ENCODE data around the gene C1QTNF8. TPM values are rescaled to one million over a fixed set of nuclear protein-coding genes. Genes with fewer than 3 reads are reported as not detected.

The C1QTNF8 gene
- total and polyA plus RNA-seq, 2 experiments from 2014 or later, result not detected

DNA sequence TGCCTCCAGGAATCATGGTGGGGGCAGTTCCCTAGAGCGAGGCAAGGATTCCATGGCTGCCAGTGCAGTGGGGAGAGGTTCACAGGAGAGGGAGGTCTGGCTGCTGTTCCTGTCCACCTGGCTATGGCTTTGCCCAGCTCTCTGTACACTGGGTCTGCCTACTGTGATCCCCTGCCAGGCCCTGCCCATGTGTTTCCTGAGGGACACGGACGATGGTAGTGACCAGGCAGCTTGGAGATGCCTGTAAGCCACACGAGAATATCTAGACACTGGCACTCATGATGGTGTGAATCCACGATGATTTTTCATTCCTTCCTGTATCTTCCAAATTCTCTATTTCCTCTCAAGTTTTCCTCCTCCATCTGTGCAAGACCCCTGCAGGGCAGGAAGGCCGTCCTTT is 11.1 kb downstream of the C1QTNF8 start:
- no peak for TF ChIP-seq EZH2 (IDR thresholded peaks at IDR 0.05; ENCODE audit: insufficient read depth, poor library complexity, severe bottlenecking)
- TF ChIP-seq EZH2phosphoT487 (IDR thresholded peaks at IDR 0.05; ENCODE audit: insufficient read depth, low read depth), result no peak
- Histone ChIP-seq H3K9ac (no peak overlapping the region), H3K4me3 (no peak overlapping the region), H2AFZ (no peak overlapping the region), H3K79me2 (ENCODE audit: insufficient read depth) (no peaks in the 10 kb centered on the region), H4K20me1 (ENCODE audit: insufficient read depth) (no peaks in the 10 kb centered on the region), H3K4me2 (ENCODE audit: unreplicated experiment) (no peak overlapping the region), H3K27ac (no peak overlapping the region), H3K27me3 (replicated peaks; ENCODE audit: insufficient read depth) (0 out of 2 replicates have a peak, but pooled peaks cover 4% of the 10 kb centered on the region), H3K9me3 (ENCODE audit: low read depth) (no peaks in the 10 kb centered on the region), H3K9me2 (ENCODE audit: insufficient read depth) (no peaks in the 10 kb centered on the region), H3K4me1 (ENCODE audit: insufficient read depth) (no peaks in the 10 kb centered on the region), H3K36me3 (ENCODE audit: low read depth) (no peaks in the 10 kb centered on the region), H3F3A (ENCODE audit: insufficient read depth) (no peaks in the 10 kb centered on the region)
- in situ Hi-C loops (cut with MboI), result no loop called here
- DNase-seq, result no peak
- WGBS, 2 experiments (ENCODE audit: low coverage in 1 of 2, low lambda C conversion rate in 2 of 2, missing lambda C conversion rate in 2 of 2), result 63 to 77% methylated on average over 6 of the region's 6 CpGs

DNA sequence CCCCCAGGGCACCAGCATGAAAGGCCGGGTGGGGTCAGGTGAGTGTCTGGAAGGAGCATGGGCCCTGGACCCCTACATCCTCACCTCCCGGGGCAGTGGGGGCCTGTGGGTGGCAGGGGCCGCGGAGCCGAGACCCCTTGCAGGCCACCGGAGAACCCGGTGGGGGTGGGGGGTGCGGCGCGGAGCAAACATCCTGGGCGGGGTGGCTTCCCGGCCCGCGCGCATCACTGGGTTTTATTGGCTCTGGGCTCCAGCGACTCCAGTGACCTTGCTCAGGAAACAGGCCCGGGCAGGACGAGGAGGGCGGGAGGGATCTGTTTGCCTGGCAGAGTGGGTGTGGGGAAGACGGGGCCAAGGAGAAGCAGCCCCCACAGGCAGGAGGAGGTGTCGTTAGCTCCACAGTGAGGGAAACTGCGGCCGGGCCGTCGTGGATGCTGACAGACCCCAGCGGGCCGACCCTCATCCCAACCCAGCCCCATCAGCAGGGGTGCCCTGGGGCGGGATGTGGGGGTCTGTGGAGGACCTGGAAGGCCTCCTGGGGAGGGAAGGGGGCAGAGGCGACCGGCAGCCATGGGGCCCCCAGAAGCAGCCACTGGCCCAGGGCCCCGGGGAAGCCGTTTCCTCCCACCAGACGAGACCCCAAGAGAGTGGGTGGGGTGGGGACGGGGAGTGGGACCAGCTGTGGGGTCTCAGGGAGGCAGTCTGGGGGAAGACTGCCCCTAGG is 12.9 kb downstream of the C1QTNF8 start:
- Histone ChIP-seq H3F3A (ENCODE audit: insufficient read depth) (no peaks in the 10 kb centered on the region), H3K4me2 (ENCODE audit: unreplicated experiment) (no peak overlapping the region), H2AFZ (no peak overlapping the region), H3K9me3 (ENCODE audit: low read depth) (no peaks in the 10 kb centered on the region), H4K20me1 (ENCODE audit: insufficient read depth) (no peaks in the 10 kb centered on the region), H3K9me2 (ENCODE audit: insufficient read depth) (no peaks in the 10 kb centered on the region), H3K79me2 (ENCODE audit: insufficient read depth) (no peaks in the 10 kb centered on the region), H3K9ac (no peak overlapping the region), H3K36me3 (ENCODE audit: low read depth) (no peaks in the 10 kb centered on the region), H3K27ac (no peak overlapping the region), H3K4me3 (no peak overlapping the region), H3K27me3 (replicated peaks; ENCODE audit: insufficient read depth) (0 out of 2 replicates have a peak, but pooled peaks cover 4% of the 10 kb centered on the region), H3K4me1 (ENCODE audit: insufficient read depth) (no peaks in the 10 kb centered on the region)
- no peak for TF ChIP-seq EZH2phosphoT487 (IDR thresholded peaks at IDR 0.05; ENCODE audit: insufficient read depth, low read depth)
- TF ChIP-seq EZH2 (IDR thresholded peaks at IDR 0.05; ENCODE audit: insufficient read depth, poor library complexity, severe bottlenecking), result no peak
- 35 to 45% methylated on average over 14 to 33 of the region's 34 CpGs for WGBS, 2 experiments (ENCODE audit: low coverage in 1 of 2, low lambda C conversion rate in 2 of 2, missing lambda C conversion rate in 2 of 2)
- in situ Hi-C loops (cut with MboI), result no loop called here
- no peak for DNase-seq

DNA sequence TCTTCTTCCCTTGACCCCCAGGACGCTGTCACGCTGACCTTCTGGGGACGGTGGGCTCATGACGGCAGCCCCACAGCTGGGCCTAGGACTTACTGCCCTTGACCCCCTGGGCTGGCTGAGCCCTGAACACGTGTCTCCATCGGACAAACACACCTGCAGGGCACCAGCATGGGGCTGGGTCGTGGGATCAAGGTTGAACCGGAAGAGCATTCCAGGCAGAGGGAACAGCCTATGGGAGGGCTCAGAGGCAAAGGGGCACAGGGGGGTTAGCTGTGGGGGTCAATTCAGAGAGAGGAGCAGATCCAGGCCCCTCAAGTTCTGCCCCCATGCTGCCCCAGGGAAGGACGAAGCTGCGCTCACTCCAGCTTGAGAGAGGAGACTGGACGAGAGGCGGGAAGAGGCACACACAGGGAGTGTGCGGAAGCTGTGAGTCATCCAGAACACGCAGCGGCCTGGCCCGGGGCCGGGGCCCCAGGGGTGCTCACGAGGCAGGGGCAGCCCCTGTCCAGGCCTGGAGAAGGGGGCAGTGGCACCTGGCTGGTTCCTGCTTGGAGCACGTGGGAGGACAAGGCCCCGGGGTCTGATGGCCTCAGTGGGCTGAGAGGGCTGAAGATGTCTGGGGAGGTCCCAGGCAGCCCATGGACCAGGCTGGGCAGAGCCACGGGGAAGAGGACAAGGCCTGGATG is 13.6 kb downstream of the C1QTNF8 start:
- no peaks in the 10 kb centered on the region for H3F3A ChIP-seq (ENCODE audit: insufficient read depth)
- DNase-seq, result no peak
- H3K4me3 ChIP-seq, result no peak overlapping the region
- no peaks in the 10 kb centered on the region for H3K4me1 ChIP-seq (ENCODE audit: insufficient read depth)
- in situ Hi-C loops (cut with MboI), result no loop called here
- H4K20me1 ChIP-seq (ENCODE audit: insufficient read depth), result no peaks in the 10 kb centered on the region
- H3K9ac ChIP-seq, result no peak overlapping the region
- 0 out of 2 replicates have a peak, but pooled peaks cover 4% of the 10 kb centered on the region for H3K27me3 ChIP-seq (replicated peaks; ENCODE audit: insufficient read depth)
- no peak overlapping the region for H3K4me2 ChIP-seq (ENCODE audit: unreplicated experiment)
- no peak overlapping the region for H3K27ac ChIP-seq
- no peaks in the 10 kb centered on the region for H3K9me2 ChIP-seq (ENCODE audit: insufficient read depth)
- no peaks in the 10 kb centered on the region for H3K79me2 ChIP-seq (ENCODE audit: insufficient read depth)
- H2AFZ ChIP-seq, result no peak overlapping the region
- TF ChIP-seq EZH2 (IDR thresholded peaks at IDR 0.05; ENCODE audit: insufficient read depth, poor library complexity, severe bottlenecking) (no peak), EZH2phosphoT487 (IDR thresholded peaks at IDR 0.05; ENCODE audit: insufficient read depth, low read depth) (no peak)
- 56 to 57% methylated on average over 11 to 21 of the region's 21 CpGs for WGBS, 2 experiments (ENCODE audit: low coverage in 1 of 2, low lambda C conversion rate in 2 of 2, missing lambda C conversion rate in 2 of 2)
- no peaks in the 10 kb centered on the region for H3K9me3 ChIP-seq (ENCODE audit: low read depth)
- H3K36me3 ChIP-seq (ENCODE audit: low read depth), result no peaks in the 10 kb centered on the region

DNA sequence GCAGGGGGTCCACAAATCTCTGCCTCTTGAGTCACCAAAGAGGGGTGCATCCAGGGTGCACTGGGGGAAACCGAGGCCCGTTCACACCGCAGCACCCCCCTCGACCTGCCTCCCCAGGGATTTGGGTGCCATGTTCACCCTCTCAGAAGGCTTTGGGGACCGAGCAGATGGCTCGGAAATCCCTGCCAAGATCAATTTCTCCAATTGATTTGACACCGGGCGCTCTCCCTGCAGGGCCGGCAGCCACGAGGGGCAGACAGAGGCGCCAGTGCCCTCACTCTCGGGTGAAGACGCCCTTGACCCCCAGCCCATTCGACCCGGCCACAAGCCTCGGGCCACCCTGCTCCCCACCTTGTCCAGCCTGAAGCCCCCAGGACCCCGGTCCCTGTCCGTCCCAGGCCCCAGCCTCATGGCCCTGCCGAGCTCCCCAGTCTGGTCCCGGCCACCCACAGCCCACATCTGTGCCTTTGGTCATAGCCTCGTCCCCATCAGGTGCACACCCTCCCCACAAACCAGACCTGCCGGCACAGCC is 14.2 kb downstream of the C1QTNF8 start:
- no peaks in the 10 kb centered on the region for H3K4me1 ChIP-seq (ENCODE audit: insufficient read depth)
- H3K36me3 ChIP-seq (ENCODE audit: low read depth), result no peaks in the 10 kb centered on the region
- no peaks in the 10 kb centered on the region for H3F3A ChIP-seq (ENCODE audit: insufficient read depth)
- no peak overlapping the region for H3K9ac ChIP-seq
- peaks cover 4% of the 10 kb centered on the region; the same call in 1 of the 2 replicates for H3K27me3 ChIP-seq (replicated peaks; ENCODE audit: insufficient read depth)
- no peaks in the 10 kb centered on the region for H4K20me1 ChIP-seq (ENCODE audit: insufficient read depth)
- H3K9me2 ChIP-seq (ENCODE audit: insufficient read depth), result no peaks in the 10 kb centered on the region
- in situ Hi-C loops (cut with MboI), result no loop called here
- no peak overlapping the region for H3K4me3 ChIP-seq
- TF ChIP-seq EZH2 (IDR thresholded peaks at IDR 0.05; ENCODE audit: insufficient read depth, poor library complexity, severe bottlenecking) (no peak), EZH2phosphoT487 (IDR thresholded peaks at IDR 0.05; ENCODE audit: insufficient read depth, low read depth) (no peak)
- no peak overlapping the region for H2AFZ ChIP-seq
- no peak overlapping the region for H3K27ac ChIP-seq
- no peak for DNase-seq
- 37 to 39% methylated on average over 18 to 19 of the region's 22 CpGs for WGBS, 2 experiments (ENCODE audit: low coverage in 1 of 2, low lambda C conversion rate in 2 of 2, missing lambda C conversion rate in 2 of 2)
- no peaks in the 10 kb centered on the region for H3K9me3 ChIP-seq (ENCODE audit: low read depth)
- no peaks in the 10 kb centered on the region for H3K79me2 ChIP-seq (ENCODE audit: insufficient read depth)
- H3K4me2 ChIP-seq (ENCODE audit: unreplicated experiment), result no peak overlapping the region

All from GM23248 (cell line).